Activated T-cell treated with anti-CD3 and anti-CD28 coated beads, Interleukin-2, amount 50 U/mL, for 4 hours (primary cell): ENCODE results near the gene RAB11FIP3. TPM values are rescaled to one million over a fixed set of nuclear protein-coding genes. Genes with fewer than 3 reads are reported as not detected.

ENCODE experiments used
- total RNA-seq, 3 donors: library from RNA; stranded (reverse); gene quantifications; one replicate each; pipeline ENCODE4 v1.2.1, GENCODE V29; 2021

RAB11FIP3 gene
- total RNA-seq, 3 donors from 2014 or later: 28.2 to 31.3 (median 28.8) TPM

Other genes starting within 250 kb of the RAB11FIP3 start
- 1 to 10 TPM; 1.8 to 2.3 (median 2.3) TPM for gene HBA1, start 249.0 kb upstream of the RAB11FIP3 start, total RNA-seq
- 1 to 10 TPM in 1 of 3 donors, under 1 TPM in 2; 0.43 to 1.6 (median 0.48) TPM for gene HBQ1, start 245.2 kb upstream of the RAB11FIP3 start, total RNA-seq
- 10 to 100 TPM; 76.0 to 82.0 (median 76.2) TPM for gene LUC7L, start 196.2 kb upstream of the RAB11FIP3 start, total RNA-seq
- 10 to 100 TPM; 14.5 to 19.3 (median 17.3) TPM for gene FAM234A, start 190.8 kb upstream of the RAB11FIP3 start, total RNA-seq
- gene RGS11, start 149.7 kb upstream of the RAB11FIP3 start, total RNA-seq: under 1 TPM in 1 of 3 donors, not detected in 2; 0.18 TPM
- not detected for gene ARHGDIG, start 145.1 kb upstream of the RAB11FIP3 start, total RNA-seq
- gene PDIA2, start 142.5 kb upstream of the RAB11FIP3 start, total RNA-seq: not detected
- gene AXIN1, start 72.9 kb upstream of the RAB11FIP3 start, total RNA-seq: 10 to 100 TPM; 34.1 to 40.4 (median 35.4) TPM
- gene MRPL28, start 55.1 kb upstream of the RAB11FIP3 start, total RNA-seq: 100 to 1,000 TPM; 124 to 136 (median 128) TPM
- gene PGAP6, start 43.7 kb upstream of the RAB11FIP3 start, total RNA-seq: 10 to 100 TPM; 33.4 to 39.1 (median 34.0) TPM
- gene NME4, start 28.4 kb upstream of the RAB11FIP3 start, total RNA-seq: 10 to 100 TPM; 46.1 to 78.9 (median 52.7) TPM
- 10 to 100 TPM; 16.9 to 19.1 (median 17.8) TPM for gene DECR2, start 23.8 kb upstream of the RAB11FIP3 start, total RNA-seq
- gene CAPN15, start 102.1 kb downstream of the RAB11FIP3 start, total RNA-seq: 100 to 1,000 TPM; 134 to 164 (median 153) TPM
- under 1 TPM; 0.08 to 0.11 (median 0.10) TPM for gene PRR35, start 134.7 kb downstream of the RAB11FIP3 start, total RNA-seq
- under 1 TPM; 0.13 to 0.18 (median 0.16) TPM for gene NHLRC4, start 141.4 kb downstream of the RAB11FIP3 start, total RNA-seq
- 10 to 100 TPM; 45.0 to 47.8 (median 46.1) TPM for gene PIGQ, start 144.3 kb downstream of the RAB11FIP3 start, total RNA-seq
- gene RAB40C, start 164.4 kb downstream of the RAB11FIP3 start, total RNA-seq: 10 to 100 TPM; 13.4 to 15.7 (median 14.6) TPM
- under 1 TPM; 0.40 to 0.71 (median 0.49) TPM for gene WFIKKN1, start 205.3 kb downstream of the RAB11FIP3 start, total RNA-seq
- gene METTL26, start 210.7 kb downstream of the RAB11FIP3 start, total RNA-seq: 100 to 1,000 TPM; 132 to 174 (median 159) TPM
- gene MCRIP2, start 216.2 kb downstream of the RAB11FIP3 start, total RNA-seq: 100 to 1,000 TPM in 1 of 3 donors, 10 to 100 TPM in 2; 83.1 to 104 (median 88.2) TPM
- gene WDR90, start 223.7 kb downstream of the RAB11FIP3 start, total RNA-seq: 100 to 1,000 TPM in 1 of 3 donors, 10 to 100 TPM in 2; 81.0 to 104 (median 87.8) TPM
- 100 to 1,000 TPM; 212 to 215 (median 212) TPM for gene RHOT2, start 242.5 kb downstream of the RAB11FIP3 start, total RNA-seq